HepG2 (cell line): ENCODE results near the gene PARK7. TPM values are rescaled to one million over a fixed set of nuclear protein-coding genes. Genes with fewer than 3 reads are reported as not detected.
A peak's percentile ranks its signal among the peaks of the same experiment; 100 is the strongest.

Source experiments
- DR1 ChIP-seq: sonication (generic); formaldehyde crosslinking; IDR thresholded peaks from 2 replicates; pipeline ENCODE4 v1.8.0; 2021; ENCODE audit warnings: mild to moderate bottlenecking, missing genetic modification reagents, inconsistent platforms
- EEA1 ChIP-seq: sonication (generic); formaldehyde crosslinking; IDR thresholded peaks from 2 replicates; pipeline ENCODE4 v1.5.1; 2020; ENCODE audit warnings: mild to moderate bottlenecking, missing genetic modification reagents, borderline replicate concordance
- FOXC1 ChIP-seq: sonication (generic); formaldehyde crosslinking; IDR thresholded peaks from 2 replicates; pipeline ENCODE4 v1.8.0; 2022; ENCODE audit warnings: mild to moderate bottlenecking, missing genetic modification reagents, borderline replicate concordance
- GABPA ChIP-seq, 2 experiments: IDR thresholded peaks; 2 replicates each; pipeline ENCODE4 v1.6.1; 2011 to 2016; ENCODE audit warnings: low read depth in 2 of 2, low read length in 1 of 2, missing biosample characterization in 1 of 2, missing genetic modification characterization in 1 of 2
- HOXA9 ChIP-seq: sonication (generic); formaldehyde crosslinking; IDR thresholded peaks from 2 replicates; pipeline ENCODE4 v1.8.1; 2022; ENCODE audit warnings: missing genetic modification reagents, mild to moderate bottlenecking, moderate library complexity, borderline replicate concordance
- IKZF1 ChIP-seq: fragments of 450-650 bp; IDR thresholded peaks from 2 replicates; pipeline ENCODE4 v1.7.1; 2016
- POLR2A ChIP-seq, 2 experiments: IDR thresholded peaks; 2 replicates each; pipeline ENCODE4 v1.6.1; 2011; ENCODE audit warnings: low read depth in 2 of 2, low read length in 2 of 2, mild to moderate bottlenecking in 1 of 2, moderate library complexity in 1 of 2; ENCODE audit not compliant: insufficient read depth in 1 of 2
- POLR2AphosphoS5 ChIP-seq: IDR thresholded peaks from 2 replicates; pipeline ENCODE4 v1.6.1; 2012; ENCODE audit warnings: low read depth, low read length
- POLR2G ChIP-seq: fragments of 200-400 bp; formaldehyde crosslinking; IDR thresholded peaks from 2 replicates; pipeline ENCODE4 v1.6.1; 2018; ENCODE audit warnings: mild to moderate bottlenecking, low read depth, low read length, moderate library complexity
- REXO4 ChIP-seq: sonication (generic); formaldehyde crosslinking; IDR thresholded peaks from 2 replicates; pipeline ENCODE4 v1.8.0; 2022; ENCODE audit warnings: missing genetic modification reagents, mild to moderate bottlenecking, borderline replicate concordance
- SALL1 ChIP-seq: sonication (generic); formaldehyde crosslinking; IDR thresholded peaks from 2 replicates; pipeline ENCODE4 v1.8.0; 2022; ENCODE audit warnings: mild to moderate bottlenecking, missing genetic modification reagents
- SP5 ChIP-seq: IDR thresholded peaks from 2 replicates; pipeline ENCODE4 v1.6.1; 2016; ENCODE audit warnings: low read depth, borderline replicate concordance
- SSRP1 ChIP-seq: IDR thresholded peaks from 2 replicates; pipeline ENCODE4 v1.6.1; 2016; ENCODE audit warnings: control low read depth
- ZNF737 ChIP-seq: sonication (generic); formaldehyde crosslinking; IDR thresholded peaks from 2 replicates; pipeline ENCODE4 v1.5.0; 2020; ENCODE audit warnings: missing genetic modification reagents, mild to moderate bottlenecking, borderline replicate concordance
- ZNF75D ChIP-seq: sonication (generic); formaldehyde crosslinking; IDR thresholded peaks from 2 replicates; pipeline ENCODE4 v1.8.1; 2023; ENCODE audit warnings: missing genetic modification reagents, mild to moderate bottlenecking, borderline replicate concordance
- polyA plus RNA-seq, 8 experiments: library from polyadenylated mRNA; depleted of rRNA in 3 of 8; stranded (reverse) in 7 of 8; unstranded in 1 of 8; fragments of >200 nt; fragmentation: Illumina TruSeq in 4 of 8; extraction: Trizol in 4 of 8; gene quantifications; 2 replicates each; pipeline versions ENCODE4 v1.2.1 to v1.2.3, GENCODE V29; 2011 to 2016; ENCODE audit warnings: low read depth in 4 of 8, missing spikeins in 1 of 8, mixed read lengths in 1 of 8; ENCODE audit not compliant: insufficient read depth in 1 of 8
- total RNA-seq, 5 experiments: library from RNA; depleted of rRNA; stranded (reverse); fragments of >200 nt; fragmentation: Illumina TruSeq; extraction: Trizol; gene quantifications; 2 replicates each; pipeline ENCODE4 v1.2.3, GENCODE V29; 2016; ENCODE audit warnings: low read depth in 1 of 5
- TF ChIP-seq, protein P1 (sequence below): sonication (generic); formaldehyde crosslinking; IDR thresholded peaks from 2 replicates; pipeline ENCODE4 v1.5.1; 2020; ENCODE audit warnings: mild to moderate bottlenecking, missing genetic modification reagents, borderline replicate concordance
- TF ChIP-seq, protein P2 (sequence below): sonication (generic); formaldehyde crosslinking; IDR thresholded peaks from 2 replicates; pipeline ENCODE4 v1.5.1; 2020; ENCODE audit warnings: mild to moderate bottlenecking, moderate library complexity, missing genetic modification reagents
- TF ChIP-seq, protein P3 (sequence below): sonication (generic); formaldehyde crosslinking; IDR thresholded peaks from 2 replicates; pipeline ENCODE4 v1.4.0; 2020; ENCODE audit warnings: missing genetic modification reagents, mild to moderate bottlenecking, borderline replicate concordance
- TF ChIP-seq, protein P4 (sequence below): IDR thresholded peaks from 2 replicates; pipeline ENCODE4 v1.6.1; 2016; ENCODE audit warnings: mild to moderate bottlenecking

The PARK7 gene
- total and polyA plus RNA-seq, 2 of the 13 experiments (the other 11 are each of a cell fraction or from before 2014, with no cell fraction given), result 212 to 296 TPM

DNA sequence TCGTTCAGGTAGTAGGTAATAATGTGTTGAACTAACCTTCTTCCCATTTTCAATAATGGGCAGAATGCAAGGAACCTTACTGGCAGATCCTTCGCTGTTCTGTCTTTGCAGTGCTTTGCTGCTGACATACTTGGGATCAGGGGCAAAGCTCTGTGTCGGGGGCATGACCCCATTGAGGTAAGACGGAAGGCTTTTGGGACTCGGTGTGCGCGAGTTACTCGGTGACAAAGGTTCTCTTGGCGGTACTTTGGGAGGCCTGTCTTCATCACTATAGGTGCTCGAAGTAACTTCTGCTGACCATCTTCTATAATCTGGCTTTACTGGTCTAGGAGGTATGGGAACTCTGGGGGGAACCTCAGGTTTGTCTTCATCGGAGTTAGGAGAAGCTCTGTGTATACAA, 51.9 kb downstream of the PARK7 start (continued):
- TF ChIP-seq, protein P1, sequence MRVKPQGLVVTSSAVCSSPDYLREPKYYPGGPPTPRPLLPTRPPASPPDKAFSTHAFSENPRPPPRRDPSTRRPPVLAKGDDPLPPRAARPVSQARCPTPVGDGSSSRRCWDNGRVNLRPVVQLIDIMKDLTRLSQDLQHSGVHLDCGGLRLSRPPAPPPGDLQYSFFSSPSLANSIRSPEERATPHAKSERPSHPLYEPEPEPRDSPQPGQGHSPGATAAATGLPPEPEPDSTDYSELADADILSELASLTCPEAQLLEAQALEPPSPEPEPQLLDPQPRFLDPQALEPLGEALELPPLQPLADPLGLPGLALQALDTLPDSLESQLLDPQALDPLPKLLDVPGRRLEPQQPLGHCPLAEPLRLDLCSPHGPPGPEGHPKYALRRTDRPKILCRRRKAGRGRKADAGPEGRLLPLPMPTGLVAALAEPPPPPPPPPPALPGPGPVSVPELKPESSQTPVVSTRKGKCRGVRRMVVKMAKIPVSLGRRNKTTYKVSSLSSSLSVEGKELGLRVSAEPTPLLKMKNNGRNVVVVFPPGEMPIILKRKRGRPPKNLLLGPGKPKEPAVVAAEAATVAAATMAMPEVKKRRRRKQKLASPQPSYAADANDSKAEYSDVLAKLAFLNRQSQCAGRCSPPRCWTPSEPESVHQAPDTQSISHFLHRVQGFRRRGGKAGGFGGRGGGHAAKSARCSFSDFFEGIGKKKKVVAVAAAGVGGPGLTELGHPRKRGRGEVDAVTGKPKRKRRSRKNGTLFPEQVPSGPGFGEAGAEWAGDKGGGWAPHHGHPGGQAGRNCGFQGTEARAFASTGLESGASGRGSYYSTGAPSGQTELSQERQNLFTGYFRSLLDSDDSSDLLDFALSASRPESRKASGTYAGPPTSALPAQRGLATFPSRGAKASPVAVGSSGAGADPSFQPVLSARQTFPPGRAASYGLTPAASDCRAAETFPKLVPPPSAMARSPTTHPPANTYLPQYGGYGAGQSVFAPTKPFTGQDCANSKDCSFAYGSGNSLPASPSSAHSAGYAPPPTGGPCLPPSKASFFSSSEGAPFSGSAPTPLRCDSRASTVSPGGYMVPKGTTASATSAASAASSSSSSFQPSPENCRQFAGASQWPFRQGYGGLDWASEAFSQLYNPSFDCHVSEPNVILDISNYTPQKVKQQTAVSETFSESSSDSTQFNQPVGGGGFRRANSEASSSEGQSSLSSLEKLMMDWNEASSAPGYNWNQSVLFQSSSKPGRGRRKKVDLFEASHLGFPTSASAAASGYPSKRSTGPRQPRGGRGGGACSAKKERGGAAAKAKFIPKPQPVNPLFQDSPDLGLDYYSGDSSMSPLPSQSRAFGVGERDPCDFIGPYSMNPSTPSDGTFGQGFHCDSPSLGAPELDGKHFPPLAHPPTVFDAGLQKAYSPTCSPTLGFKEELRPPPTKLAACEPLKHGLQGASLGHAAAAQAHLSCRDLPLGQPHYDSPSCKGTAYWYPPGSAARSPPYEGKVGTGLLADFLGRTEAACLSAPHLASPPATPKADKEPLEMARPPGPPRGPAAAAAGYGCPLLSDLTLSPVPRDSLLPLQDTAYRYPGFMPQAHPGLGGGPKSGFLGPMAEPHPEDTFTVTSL (CRISPR knock-in tag), result no peak
- TF ChIP-seq SSRP1 (CRISPR knock-in tag), result peak; percentile 93; the same call in 1 of the 2 replicates
- TF ChIP-seq ZNF737 (CRISPR knock-in tag), result no peak
- peak; percentile 23; the same call in 1 of the 2 replicates for TF ChIP-seq SALL1
- TF ChIP-seq, protein P2, sequence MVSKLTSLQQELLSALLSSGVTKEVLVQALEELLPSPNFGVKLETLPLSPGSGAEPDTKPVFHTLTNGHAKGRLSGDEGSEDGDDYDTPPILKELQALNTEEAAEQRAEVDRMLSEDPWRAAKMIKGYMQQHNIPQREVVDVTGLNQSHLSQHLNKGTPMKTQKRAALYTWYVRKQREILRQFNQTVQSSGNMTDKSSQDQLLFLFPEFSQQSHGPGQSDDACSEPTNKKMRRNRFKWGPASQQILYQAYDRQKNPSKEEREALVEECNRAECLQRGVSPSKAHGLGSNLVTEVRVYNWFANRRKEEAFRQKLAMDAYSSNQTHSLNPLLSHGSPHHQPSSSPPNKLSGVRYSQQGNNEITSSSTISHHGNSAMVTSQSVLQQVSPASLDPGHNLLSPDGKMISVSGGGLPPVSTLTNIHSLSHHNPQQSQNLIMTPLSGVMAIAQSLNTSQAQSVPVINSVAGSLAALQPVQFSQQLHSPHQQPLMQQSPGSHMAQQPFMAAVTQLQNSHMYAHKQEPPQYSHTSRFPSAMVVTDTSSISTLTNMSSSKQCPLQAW (CRISPR knock-in tag), result 0 out of 2 replicates have a peak, but pooled peaks have one; percentile 31
- TF ChIP-seq, protein P3, sequence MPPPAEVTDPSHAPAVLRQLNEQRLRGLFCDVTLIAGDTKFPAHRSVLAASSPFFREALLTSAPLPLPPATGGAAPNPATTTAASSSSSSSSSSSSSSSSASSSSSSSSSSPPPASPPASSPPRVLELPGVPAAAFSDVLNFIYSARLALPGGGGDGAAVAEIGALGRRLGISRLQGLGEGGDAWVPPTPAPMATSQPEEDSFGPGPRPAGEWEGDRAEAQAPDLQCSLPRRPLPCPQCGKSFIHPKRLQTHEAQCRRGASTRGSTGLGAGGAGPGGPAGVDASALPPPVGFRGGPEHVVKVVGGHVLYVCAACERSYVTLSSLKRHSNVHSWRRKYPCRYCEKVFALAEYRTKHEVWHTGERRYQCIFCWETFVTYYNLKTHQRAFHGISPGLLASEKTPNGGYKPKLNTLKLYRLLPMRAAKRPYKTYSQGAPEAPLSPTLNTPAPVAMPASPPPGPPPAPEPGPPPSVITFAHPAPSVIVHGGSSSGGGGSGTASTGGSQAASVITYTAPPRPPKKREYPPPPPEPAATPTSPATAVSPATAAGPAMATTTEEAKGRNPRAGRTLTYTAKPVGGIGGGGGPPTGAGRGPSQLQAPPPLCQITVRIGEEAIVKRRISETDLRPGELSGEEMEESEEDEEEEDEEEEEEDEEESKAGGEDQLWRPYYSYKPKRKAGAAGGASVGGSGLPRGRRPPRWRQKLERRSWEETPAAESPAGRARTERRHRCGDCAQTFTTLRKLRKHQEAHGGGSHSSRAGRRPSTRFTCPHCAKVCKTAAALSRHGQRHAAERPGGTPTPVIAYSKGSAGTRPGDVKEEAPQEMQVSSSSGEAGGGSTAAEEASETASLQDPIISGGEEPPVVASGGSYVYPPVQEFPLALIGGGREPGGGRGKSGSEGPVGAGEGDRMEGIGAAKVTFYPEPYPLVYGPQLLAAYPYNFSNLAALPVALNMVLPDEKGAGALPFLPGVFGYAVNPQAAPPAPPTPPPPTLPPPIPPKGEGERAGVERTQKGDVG (CRISPR knock-in tag), result no peak
- TF ChIP-seq IKZF1, result no peak
- no peak for TF ChIP-seq HOXA9 (CRISPR knock-in tag)
- no peak for TF ChIP-seq ZNF75D (CRISPR knock-in tag)
- no peak for TF ChIP-seq DR1 (CRISPR knock-in tag)
- peak in 1 of 2 experiments; percentile 43; a peak in 1 of 4 replicates for TF ChIP-seq POLR2A (IDR thresholded peaks at IDR 0.05; ENCODE audit: insufficient read depth in 1 of 2, low read depth in 2 of 2, low read length in 2 of 2)
- TF ChIP-seq EEA1 (CRISPR knock-in tag), result no peak
- TF ChIP-seq SP5, result no peak
- TF ChIP-seq, protein P4, sequence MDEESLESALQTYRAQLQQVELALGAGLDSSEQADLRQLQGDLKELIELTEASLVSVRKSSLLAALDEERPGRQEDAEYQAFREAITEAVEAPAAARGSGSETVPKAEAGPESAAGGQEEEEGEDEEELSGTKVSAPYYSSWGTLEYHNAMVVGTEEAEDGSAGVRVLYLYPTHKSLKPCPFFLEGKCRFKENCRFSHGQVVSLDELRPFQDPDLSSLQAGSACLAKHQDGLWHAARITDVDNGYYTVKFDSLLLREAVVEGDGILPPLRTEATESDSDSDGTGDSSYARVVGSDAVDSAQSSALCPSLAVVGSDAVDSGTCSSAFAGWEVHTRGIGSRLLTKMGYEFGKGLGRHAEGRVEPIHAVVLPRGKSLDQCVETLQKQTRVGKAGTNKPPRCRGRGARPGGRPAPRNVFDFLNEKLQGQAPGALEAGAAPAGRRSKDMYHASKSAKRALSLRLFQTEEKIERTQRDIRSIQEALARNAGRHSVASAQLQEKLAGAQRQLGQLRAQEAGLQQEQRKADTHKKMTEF (CRISPR knock-in tag), result no peak
- TF ChIP-seq POLR2G, result peak; percentile 45; the same call in 1 of the 2 replicates
- TF ChIP-seq GABPA (IDR thresholded peaks at IDR 0.05; ENCODE audit: low read depth, low read length), result no peak
- no peak for TF ChIP-seq GABPA (CRISPR knock-in tag; IDR thresholded peaks at IDR 0.05; ENCODE audit: low read depth)
- no peak for TF ChIP-seq REXO4
- TF ChIP-seq FOXC1, result no peak
- TF ChIP-seq POLR2AphosphoS5, result peak; percentile 34; the same call in 1 of the 2 replicates
